Diencephalon (tissue), 1 donor: ENCODE results near the gene ZNF491. TPM values are rescaled to one million over a fixed set of nuclear protein-coding genes. Genes with fewer than 3 reads are reported as not detected.

ENCODE experiments used
- total RNA-seq: library from RNA; depleted of rRNA; stranded (reverse); fragments of >200 nt; gene quantifications from one replicate; pipeline ENCODE4 v1.2.3, GENCODE V29; 2014

ZNF491 gene
- total RNA-seq, result 14.8 TPM

GRCh38 chr19:11798391-11799330 is at the start of gene ZNF491:
Gene ZNF491 (plus strand): TSS chr19:11798523. CDS start chr19:11805954, 7,431 bp downstream.

GRCh38 chr19:11766597-11767591 is 31.4 kb upstream of the ZNF491 start, which contains the start of gene ZNF441:
Gene ZNF441 (plus strand): TSS chr19:11767000. CDS start chr19:11767194, 194 bp downstream.

GRCh38 chr19:11814029-11814699 is 15.8 kb downstream of the ZNF491 start, which contains the start of gene ZNF440:
Gene ZNF440 (plus strand): TSS chr19:11814273. CDS start chr19:11814448, 175 bp downstream.

GRCh38 chr19:11848594-11849469 is 50.5 kb downstream of the ZNF491 start, which contains the start of gene ZNF439:
Gene ZNF439 (plus strand): TSS chr19:11848726. CDS start chr19:11848868, 142 bp downstream.

Other genes starting within 250 kb of the ZNF491 start
- 22.8 TPM for gene ELOF1, start 239.3 kb upstream of the ZNF491 start, total RNA-seq
- gene ACP5, start 220.9 kb upstream of the ZNF491 start, total RNA-seq, result 0.46 TPM
- 58.8 TPM for gene ZNF627, start 201.0 kb upstream of the ZNF491 start, total RNA-seq
- 23.8 TPM for gene ZNF823, start 59.6 kb upstream of the ZNF491 start, total RNA-seq
- 35.8 TPM for gene ZNF441, start 31.5 kb upstream of the ZNF491 start, total RNA-seq
- gene ZNF440, start 15.8 kb downstream of the ZNF491 start, total RNA-seq, result 19.4 TPM
- 32.3 TPM for gene ZNF439, start 50.2 kb downstream of the ZNF491 start, total RNA-seq
- 22.1 TPM for gene ZNF69, start 89.3 kb downstream of the ZNF491 start, total RNA-seq
- 15.0 TPM for gene ZNF700, start 126.6 kb downstream of the ZNF491 start, total RNA-seq
- 3.5 TPM for gene ZNF763, start 166.5 kb downstream of the ZNF491 start, total RNA-seq
- gene ZNF433, start 237.2 kb downstream of the ZNF491 start, total RNA-seq, result 14.1 TPM